Activated CD8-positive, alpha-beta T cell treated with anti-CD3 and anti-CD28 coated beads, Interleukin-2, amount 10 ng/mL, durations not matched to agents 7 days and 5 days (primary cell): ENCODE results near the gene CHTF8. TPM values are rescaled to one million over a fixed set of nuclear protein-coding genes. Genes with fewer than 3 reads are reported as not detected.
"Not testable (repeated sequence)": the region's sequence is repeated elsewhere in the genome, so short reads cannot be mapped to it uniquely, and the experiment has no call there.

Experiments
- ATAC-seq: fragments of 150-1000 bp; cut with Tn5 transposase; one replicate; pipeline ENCODE4 v1.10.0; 2021; ENCODE audit warnings: moderate library complexity
- CTCF ChIA-PET: fragments of 350-600 bp; sonication (Branson Sonifier 250); formaldehyde crosslinking; loops from one replicate; lab custom pipeline; 2021; ENCODE audit warnings: antibody characterized with exemption; lab: Charles Lee
- POLR2A ChIA-PET: fragments of 350-600 bp; sonication (Branson Sonifier 250); formaldehyde crosslinking; loops from one replicate; lab custom pipeline; 2021; ENCODE audit warnings: antibody characterized with exemption; lab: Charles Lee
- DNase-seq: peaks from one replicate; pipeline ENCODE4 v3.0.0-alpha.2; 2020
- H3K27ac Mint-ChIP-seq: one replicate; pipeline ENCODE4 v1.8.0; 2021; ENCODE audit warnings: mild to moderate bottlenecking, mixed read lengths
- H3K27me3 Mint-ChIP-seq: one replicate; pipeline ENCODE4 v1.8.0; 2021; ENCODE audit warnings: low read depth, mixed read lengths
- H3K36me3 Mint-ChIP-seq: one replicate; pipeline ENCODE4 v1.8.0; 2021; ENCODE audit warnings: low read depth, mixed read lengths
- H3K4me1 Mint-ChIP-seq: one replicate; pipeline ENCODE4 v1.8.0; 2021; ENCODE audit warnings: low read depth, mixed read lengths
- H3K4me3 Mint-ChIP-seq: one replicate; pipeline ENCODE4 v1.8.0; 2021; ENCODE audit warnings: mild to moderate bottlenecking, mixed read lengths
- H3K9me3 Mint-ChIP-seq: one replicate; pipeline ENCODE4 v1.8.0; 2022; ENCODE audit warnings: mixed read lengths; ENCODE audit not compliant: insufficient read depth
- total RNA-seq, 2 experiments: library from RNA; stranded (reverse); gene quantifications; one replicate each; pipeline ENCODE4 v1.2.3, GENCODE V29; 2021

The CHTF8 gene
- total RNA-seq, 2 experiments from 2014 or later = 132 to 143 TPM

DNA sequence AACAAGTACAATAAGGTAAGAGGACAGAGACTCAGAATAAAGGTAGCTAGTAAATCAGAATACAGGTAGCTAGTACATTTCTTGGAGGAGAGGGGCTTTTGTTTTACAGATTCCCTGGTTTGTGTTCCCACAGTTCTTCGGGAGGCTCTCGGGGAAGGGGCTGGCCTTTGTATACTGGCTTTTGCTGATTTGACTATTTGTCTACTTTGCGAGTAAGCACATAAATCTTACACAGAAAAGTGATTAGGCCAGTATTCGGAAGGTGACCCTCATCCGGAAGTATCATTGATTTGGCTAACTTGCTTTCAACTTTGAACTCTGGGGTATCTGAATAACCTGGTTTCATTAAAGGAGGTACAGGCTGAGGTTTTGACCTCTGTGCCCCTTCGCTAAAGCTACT, 33.2 kb upstream of the CHTF8 start:
- no peak for DNase-seq
- no peaks in the 10 kb centered on the region for H3K9me3 Mint-ChIP-seq
- ATAC-seq = no peak
- ChIA-PET POLR2A (interaction anchor here (0.6 to 1.4 kb wide), 3 partner anchors 9 to 36 kb away, joined by 3 to 4 read pairs (median 3); partner anchors contain the start of genes CHTF8 and UTP4), CTCF (interaction anchor here (0.8 to 5.8 kb wide), 9 partner anchors 8 to 123 kb away, joined by 3 to 39 read pairs (median 10); partner anchors contain the start of gene SNTB2)
- H3K4me3 Mint-ChIP-seq = no peak overlapping the region
- H3K27ac Mint-ChIP-seq = no peak overlapping the region
- H3K36me3 Mint-ChIP-seq = peaks cover 54% of the 10 kb centered on the region
- no peaks in the 10 kb centered on the region for H3K27me3 Mint-ChIP-seq
- H3K4me1 Mint-ChIP-seq = peaks cover 27% of the 10 kb centered on the region

- POLR2A ChIA-PET = no interaction called here
- H3K9me3 Mint-ChIP-seq = no peaks in the 10 kb centered on the region
- H3K27ac Mint-ChIP-seq = no peak overlapping the region
- DNase-seq = no peak
- H3K27me3 Mint-ChIP-seq = no peaks in the 10 kb centered on the region
- H3K4me1 Mint-ChIP-seq = peaks cover 3% of the 10 kb centered on the region
- H3K4me3 Mint-ChIP-seq = no peak overlapping the region
- H3K36me3 Mint-ChIP-seq = peaks cover 55% of the 10 kb centered on the region
- no peak for ATAC-seq
- CTCF ChIA-PET = no interaction called here
These were observed 27.8 kb upstream of the CHTF8 start for GRCh38 chr16:69160192-69160591.

- Mint-ChIP-seq H3K4me1 (peaks cover 2% of the 10 kb centered on the region), H3K9me3 (no peaks in the 10 kb centered on the region), H3K27ac (no peak overlapping the region), H3K4me3 (no peak overlapping the region), H3K27me3 (no peaks in the 10 kb centered on the region), H3K36me3 (peaks cover 59% of the 10 kb centered on the region)
- DNase-seq (no peak), ATAC-seq (no peak)
- ChIA-PET POLR2A (interaction anchor here (0.6 to 0.9 kb wide), 3 partner anchors 9 to 138 kb away, joined by 3 to 4 read pairs (median 4); no protein-coding TSS in a partner anchor), CTCF (interaction anchor here (1.2 to 2.7 kb wide), 4 partner anchors 9 to 128 kb away, joined by 3 to 12 read pairs (median 7); no protein-coding TSS in a partner anchor)
These were observed 24.8 kb upstream of the CHTF8 start for GRCh38 chr16:69157196-69157595.

- H3K4me3 Mint-ChIP-seq = no peak overlapping the region
- peak overlapping the region; percentile 32 for H3K27ac Mint-ChIP-seq
- DNase-seq (peak; percentile 72), ATAC-seq (peak; percentile 81)
- H3K36me3 Mint-ChIP-seq = peaks cover 45% of the 10 kb centered on the region
- H3K27me3 Mint-ChIP-seq = no peaks in the 10 kb centered on the region
- H3K4me1 Mint-ChIP-seq = no peaks in the 10 kb centered on the region
- H3K9me3 Mint-ChIP-seq = no peaks in the 10 kb centered on the region
- CTCF ChIA-PET = interaction anchor here (0.6 to 5.8 kb wide), 30 partner anchors 8 to 630 kb away, joined by 3 to 95 read pairs (median 4); partner anchors contain the start of genes CHTF8, PDF, SNTB2 and UTP4
- POLR2A ChIA-PET = interaction anchor here (1.1 kb wide), 1 partner anchor 17 kb away, joined by 3 read pairs; the partner anchor contains the start of gene UTP4
These were observed 17.9 kb upstream of the CHTF8 start for GRCh38 chr16:69150146-69150865.

GRCh38 chr16:69149621-69150020, 17.2 kb upstream of the CHTF8 start:
- not testable (repeated sequence) for ATAC-seq, H3K27ac Mint-ChIP-seq, H3K4me1 Mint-ChIP-seq, H3K4me3 Mint-ChIP-seq, H3K27me3 Mint-ChIP-seq, DNase-seq, H3K9me3 Mint-ChIP-seq
- H3K36me3 Mint-ChIP-seq = peaks cover 43% of the 10 kb centered on the region
- ChIA-PET CTCF (interaction anchor here (0.9 to 5.8 kb wide), 23 partner anchors 9 to 247 kb away, joined by 3 to 95 read pairs (median 5); partner anchors contain the start of genes CHTF8, PDF, SNTB2 and UTP4), POLR2A (interaction anchor here (1.1 kb wide), 1 partner anchor 17 kb away, joined by 3 read pairs; the partner anchor contains the start of gene UTP4)

- Mint-ChIP-seq H3K4me3 (no peak overlapping the region), H3K27ac (no peak overlapping the region), H3K36me3 (peaks cover 49% of the 10 kb centered on the region), H3K9me3 (no peaks in the 10 kb centered on the region), H3K4me1 (no peaks in the 10 kb centered on the region), H3K27me3 (no peaks in the 10 kb centered on the region)
- no peak for ATAC-seq
- ChIA-PET POLR2A (interaction anchor here (1.3 kb wide), 1 partner anchor 13 kb away, joined by 6 read pairs; the partner anchor contains the start of genes CHTF8 and UTP4), CTCF (interaction anchor here (1.0 kb wide), 1 partner anchor 140 kb away, joined by 3 read pairs; no protein-coding TSS in a partner anchor)
- no peak for DNase-seq
These were observed 13.3 kb upstream of the CHTF8 start for GRCh38 chr16:69145658-69146057.

GRCh38 chr16:69143116-69143515, 10.7 kb upstream of the CHTF8 start:
- CTCF ChIA-PET = no interaction called here

DNA sequence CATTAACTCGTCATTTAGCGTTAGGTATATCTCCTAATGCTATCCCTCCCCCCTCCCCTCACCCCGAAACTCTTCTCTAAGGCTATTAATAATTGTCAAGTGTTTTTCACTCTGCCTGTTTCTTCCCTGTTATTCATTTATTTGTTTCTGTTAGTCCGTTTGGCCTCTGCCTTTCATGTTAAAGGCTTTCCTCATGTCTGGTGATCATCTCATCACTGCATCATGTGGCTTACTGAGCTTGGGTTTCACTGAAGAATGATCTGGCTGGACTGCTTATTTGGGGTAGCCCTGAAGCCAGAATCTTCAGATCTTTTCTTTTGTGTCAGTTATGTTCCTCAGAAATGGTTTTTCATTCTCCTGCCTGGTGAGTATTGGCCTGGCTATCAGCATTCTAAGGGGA, 9.5 kb upstream of the CHTF8 start:
- DNase-seq (no peak), ATAC-seq (no peak)
- Mint-ChIP-seq H3K36me3 (peaks cover 66% of the 10 kb centered on the region), H3K4me3 (no peak overlapping the region), H3K9me3 (no peaks in the 10 kb centered on the region), H3K27me3 (no peaks in the 10 kb centered on the region), H3K4me1 (peaks cover 5% of the 10 kb centered on the region), H3K27ac (no peak overlapping the region)
- ChIA-PET POLR2A (no interaction called here), CTCF (interaction anchor here (2.6 kb wide), 1 partner anchor 8 kb away, joined by 12 read pairs; no protein-coding TSS in a partner anchor)

More at GRCh38 chr16:69143116-69143515, 10.7 kb upstream of the CHTF8 start:
- H3K9me3 Mint-ChIP-seq = no peaks in the 10 kb centered on the region
- DNase-seq (no peak), ATAC-seq (no peak)
- POLR2A ChIA-PET = no interaction called here
- H3K27me3 Mint-ChIP-seq = no peaks in the 10 kb centered on the region
- peaks cover 60% of the 10 kb centered on the region for H3K36me3 Mint-ChIP-seq
- no peaks in the 10 kb centered on the region for H3K4me1 Mint-ChIP-seq
- H3K4me3 Mint-ChIP-seq = no peak overlapping the region
- no peak overlapping the region for H3K27ac Mint-ChIP-seq

DNA sequence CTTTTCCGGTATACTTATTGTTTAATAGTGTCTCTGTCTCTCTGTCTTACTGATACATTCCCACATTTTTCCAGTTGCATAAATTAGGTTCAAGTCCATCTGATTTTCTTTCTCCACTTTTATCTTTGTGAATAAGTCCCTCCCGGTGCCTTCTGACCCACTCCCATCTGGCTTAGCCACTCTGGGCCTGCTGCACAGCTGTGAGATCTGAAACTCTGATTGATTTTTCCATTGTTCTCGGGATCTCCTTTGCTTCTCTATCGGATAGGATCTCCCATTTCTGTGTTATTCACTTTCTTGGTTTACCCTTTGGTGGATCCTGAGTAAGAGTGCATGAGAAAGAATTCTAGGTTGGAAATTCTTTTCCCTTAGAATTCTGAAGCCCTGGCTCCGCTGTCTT, 8.6 kb upstream of the CHTF8 start:
- ATAC-seq (no peak), DNase-seq (no peak)
- Mint-ChIP-seq H3K4me1 (peaks cover 9% of the 10 kb centered on the region), H3K27ac (no peak overlapping the region), H3K27me3 (no peaks in the 10 kb centered on the region), H3K9me3 (no peaks in the 10 kb centered on the region), H3K4me3 (no peak overlapping the region), H3K36me3 (peaks cover 67% of the 10 kb centered on the region)
- ChIA-PET POLR2A (interaction anchor here (1.6 kb wide), 1 partner anchor 9 kb away, joined by 6 read pairs; the partner anchor contains the start of genes CHTF8 and UTP4), CTCF (interaction anchor here (0.6 to 2.6 kb wide), 5 partner anchors 9 to 1401 kb away, joined by 3 to 12 read pairs (median 3); partner anchors contain the start of gene SNTB2)

DNA sequence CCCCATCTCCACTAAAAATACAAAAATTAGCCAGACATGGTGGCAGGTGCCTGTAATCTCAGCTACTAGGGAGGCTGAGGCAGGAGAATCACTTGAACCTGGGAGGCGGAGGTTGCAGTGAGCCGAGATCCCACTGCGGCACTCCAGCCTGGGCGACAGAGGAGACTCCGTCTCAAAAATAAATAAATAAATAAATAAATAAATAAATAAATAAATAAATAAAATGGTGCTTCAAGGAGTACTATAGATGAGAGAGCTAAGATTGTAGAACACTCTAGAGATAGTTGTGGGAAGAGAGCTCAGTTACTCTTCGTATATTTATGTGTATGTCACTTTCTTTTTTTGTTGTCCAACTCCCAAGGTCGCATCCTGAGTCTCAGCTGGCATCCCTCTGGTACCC, 7.1 kb upstream of the CHTF8 start:
- H3K9me3 Mint-ChIP-seq, H3K27me3 Mint-ChIP-seq, H3K27ac Mint-ChIP-seq, H3K4me3 Mint-ChIP-seq, DNase-seq, ATAC-seq: not testable (repeated sequence)
- ChIA-PET POLR2A (interaction anchor here (0.6 kb wide), 1 partner anchor 28 kb away, joined by 3 read pairs; no protein-coding TSS in a partner anchor), CTCF (interaction anchor here (0.6 to 2.6 kb wide), 3 partner anchors 11 to 201 kb away, joined by 3 to 12 read pairs (median 4); no protein-coding TSS in a partner anchor)
- Mint-ChIP-seq H3K4me1 (peaks cover 16% of the 10 kb centered on the region), H3K36me3 (peaks cover 63% of the 10 kb centered on the region)

DNA sequence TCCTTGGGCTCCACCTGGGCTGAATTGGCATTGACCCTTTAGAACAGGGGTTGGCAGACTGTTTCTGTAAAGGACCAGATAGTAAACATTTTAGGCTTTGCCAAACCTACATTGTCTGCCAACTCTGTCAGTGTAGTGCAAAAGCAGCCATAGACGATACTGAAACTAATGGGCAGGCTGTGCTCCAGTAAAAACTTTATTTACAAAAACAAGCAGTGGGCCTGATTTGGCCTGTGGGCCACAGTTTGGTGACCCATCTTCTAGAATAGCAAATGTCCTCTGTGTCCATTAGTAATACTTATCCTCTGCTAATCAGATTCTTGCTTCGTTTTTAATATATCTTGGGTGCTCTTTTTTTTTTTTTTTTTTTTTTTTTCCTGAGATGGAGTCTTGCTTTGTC, 6.2 kb upstream of the CHTF8 start:
- ChIA-PET POLR2A (no interaction called here), CTCF (interaction anchor here (1.4 kb wide), 1 partner anchor 11 kb away, joined by 4 read pairs; no protein-coding TSS in a partner anchor)
- H3K9me3 Mint-ChIP-seq = no peaks in the 10 kb centered on the region
- peaks cover 67% of the 10 kb centered on the region for H3K36me3 Mint-ChIP-seq
- DNase-seq = no peak
- H3K27ac Mint-ChIP-seq = no peak overlapping the region
- no peaks in the 10 kb centered on the region for H3K27me3 Mint-ChIP-seq
- peaks cover 23% of the 10 kb centered on the region for H3K4me1 Mint-ChIP-seq
- ATAC-seq = no peak
- H3K4me3 Mint-ChIP-seq = no peak overlapping the region
